ENCODE results near the gene ACAN.

ACAN gene

DNA sequence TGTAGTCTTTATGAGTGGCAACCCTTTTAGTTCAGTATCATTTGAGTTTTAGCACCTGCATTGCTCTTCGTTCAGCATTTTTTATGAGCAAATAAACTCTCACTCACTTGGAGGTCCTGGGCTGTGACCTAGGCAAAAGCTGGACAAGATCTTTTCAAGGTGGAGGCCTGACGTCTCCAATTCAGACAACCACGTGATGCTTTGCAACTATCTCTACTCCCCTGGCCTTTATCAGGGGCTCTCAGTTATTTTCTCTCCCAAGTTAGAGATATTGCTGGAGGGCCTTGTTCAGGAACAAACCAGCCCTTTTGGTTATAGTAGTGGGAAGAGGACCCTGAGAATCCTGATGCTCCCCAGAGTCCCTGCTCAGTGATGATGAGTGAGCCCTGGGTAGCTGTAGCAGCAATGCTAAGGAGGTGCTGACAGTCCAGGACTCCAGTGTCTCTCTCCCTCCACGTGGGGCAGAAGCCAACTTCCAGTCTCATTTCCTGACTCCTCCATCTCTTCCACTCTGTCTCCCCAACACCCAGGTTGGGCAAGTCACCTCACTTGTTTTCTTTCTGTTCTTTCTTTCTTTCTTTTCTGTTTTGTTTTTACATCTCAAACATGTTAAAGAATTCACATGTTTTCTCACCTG is 61.7 kb downstream of the ACAN start:
- DNase-seq, result no peak
- Histone ChIP-seq H3K9me3 (ENCODE audit: control extremely low read depth in 1 of 5, control insufficient read depth in 4 of 5, insufficient read depth in 2 of 5, low read depth in 1 of 5, low read length in 4 of 5) (peaks cover 0 to 4% (median 0%) of the 10 kb centered on the region in 5 experiments), H3K27me3 (replicated peaks in 2 of 5; ENCODE audit: control insufficient read depth in 4 of 5, insufficient read depth in 5 of 5, low read length in 4 of 5) (peaks cover 0 to 10% (median 0%) of the 10 kb centered on the region in 5 experiments), H3K4me1 (ENCODE audit: control extremely low read depth in 1 of 4, control insufficient read depth in 4 of 4, insufficient read depth in 4 of 4, low read length in 3 of 4) (no peaks in the 10 kb centered on the region), H3K4me3 (ENCODE audit: control insufficient read depth in 1 of 7, extremely low read depth in 1 of 7, insufficient read depth in 4 of 7, low read depth in 2 of 7, low read length in 6 of 7) (no peak overlapping the region), H3K27ac (ENCODE audit: insufficient read depth in 1 of 2, low read depth in 1 of 2, low read length in 2 of 2, poor library complexity in 1 of 2, severe bottlenecking in 2 of 2) (no peak overlapping the region), H3K36me3 (ENCODE audit: control insufficient read depth in 4 of 4, insufficient read depth in 4 of 4, low read length in 3 of 4) (no peaks in the 10 kb centered on the region)
- CTCF ChIA-PET, result no interaction called here
- POLR2A ChIA-PET, result no interaction called here
- WGBS (ENCODE audit: insufficient coverage), result 58% methylated on average over 2 of the region's 4 CpGs

DNA sequence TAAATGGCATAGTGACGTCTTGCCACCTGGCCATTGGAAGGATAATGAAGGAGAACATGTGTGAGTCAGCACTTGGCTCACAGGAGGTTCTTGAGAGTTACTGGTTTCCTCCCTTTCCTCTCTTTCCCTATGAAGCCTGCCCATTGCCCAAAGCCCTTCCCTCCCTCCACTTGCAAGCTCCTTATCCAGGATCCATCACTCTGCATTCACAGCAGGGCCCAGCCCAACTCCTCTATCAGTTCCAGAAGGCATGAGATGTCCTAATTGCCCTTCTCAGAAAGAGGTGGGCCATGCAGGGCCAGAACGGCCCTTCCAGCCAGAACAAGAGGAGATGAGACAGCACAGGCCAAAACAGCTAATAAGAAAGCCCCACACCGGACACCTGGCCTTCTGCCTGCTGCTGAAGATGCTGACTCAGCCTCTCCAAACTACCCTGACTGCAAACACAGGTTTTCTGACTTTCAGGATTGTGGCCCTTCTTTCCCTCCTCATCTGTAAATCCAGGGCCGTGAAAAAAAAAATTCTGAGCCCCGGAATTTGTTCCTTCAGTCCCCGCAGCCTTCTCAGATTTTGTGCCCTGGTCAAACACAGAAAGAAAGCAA is 62.4 kb downstream of the ACAN start:
- CTCF ChIA-PET, result interaction anchor here (1.8 kb wide), 1 partner anchor 13 kb away, joined by 4 read pairs; no protein-coding TSS in a partner anchor
- POLR2A ChIA-PET, result interaction anchor here (0.6 kb wide), 1 partner anchor 46 kb away, joined by 4 read pairs; no protein-coding TSS in a partner anchor
- DNase-seq, result no peak
- no peaks in the 10 kb centered on the region for H3K4me1 ChIP-seq (ENCODE audit: control extremely low read depth in 1 of 4, control insufficient read depth in 4 of 4, insufficient read depth in 4 of 4, low read length in 3 of 4)
- no peaks in the 10 kb centered on the region for H3K36me3 ChIP-seq (ENCODE audit: control insufficient read depth in 4 of 4, insufficient read depth in 4 of 4, low read length in 3 of 4)
- WGBS (ENCODE audit: insufficient coverage), result 93% methylated on average over 6 of the region's 6 CpGs
- peaks cover 0 to 4% (median 0%) of the 10 kb centered on the region in 5 experiments for H3K27me3 ChIP-seq (replicated peaks in 2 of 5; ENCODE audit: control insufficient read depth in 4 of 5, insufficient read depth in 5 of 5, low read length in 4 of 5)
- H3K4me3 ChIP-seq (ENCODE audit: control insufficient read depth in 1 of 7, extremely low read depth in 1 of 7, insufficient read depth in 4 of 7, low read depth in 2 of 7, low read length in 6 of 7), result no peak overlapping the region
- no peak overlapping the region for H3K27ac ChIP-seq (ENCODE audit: insufficient read depth in 1 of 2, low read depth in 1 of 2, low read length in 2 of 2, poor library complexity in 1 of 2, severe bottlenecking in 2 of 2)
- peaks cover 0 to 4% (median 0%) of the 10 kb centered on the region in 5 experiments for H3K9me3 ChIP-seq (ENCODE audit: control extremely low read depth in 1 of 5, control insufficient read depth in 4 of 5, insufficient read depth in 2 of 5, low read depth in 1 of 5, low read length in 4 of 5)

DNA sequence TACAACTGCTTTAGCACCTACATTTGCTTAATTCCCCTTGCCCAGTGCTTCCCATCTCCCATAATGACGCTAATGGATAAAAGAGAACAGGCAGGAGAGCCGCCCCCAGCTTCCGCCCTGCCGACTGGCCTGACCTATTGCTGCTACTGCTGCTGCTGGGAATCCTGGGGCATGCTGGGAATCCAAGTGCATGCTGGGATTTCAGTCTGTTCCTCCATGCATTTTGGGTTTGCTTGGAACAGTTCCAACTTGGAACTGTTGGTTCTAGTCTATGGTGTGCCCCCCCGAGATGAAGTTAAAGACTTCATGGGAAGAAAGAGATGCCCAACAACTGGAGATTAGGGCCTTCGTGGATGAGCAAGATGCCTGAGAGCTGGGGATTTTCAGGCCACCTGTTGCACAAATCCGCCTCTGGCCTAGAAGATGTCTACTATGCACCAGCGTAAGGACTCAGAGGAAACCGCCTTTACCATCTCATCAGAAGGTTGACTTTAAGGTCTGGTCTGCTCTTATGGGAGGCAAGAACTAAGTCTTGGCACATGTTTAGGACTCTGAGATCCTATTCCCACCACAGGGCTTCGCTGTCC is 63.2 kb downstream of the ACAN start:
- Histone ChIP-seq H3K9me3 (ENCODE audit: control extremely low read depth in 1 of 5, control insufficient read depth in 4 of 5, insufficient read depth in 2 of 5, low read depth in 1 of 5, low read length in 4 of 5) (peaks cover 0 to 4% (median 0%) of the 10 kb centered on the region in 5 experiments), H3K36me3 (ENCODE audit: control insufficient read depth in 4 of 4, insufficient read depth in 4 of 4, low read length in 3 of 4) (no peaks in the 10 kb centered on the region), H3K27ac (ENCODE audit: insufficient read depth in 1 of 2, low read depth in 1 of 2, low read length in 2 of 2, poor library complexity in 1 of 2, severe bottlenecking in 2 of 2) (no peak overlapping the region), H3K4me1 (ENCODE audit: control extremely low read depth in 1 of 4, control insufficient read depth in 4 of 4, insufficient read depth in 4 of 4, low read length in 3 of 4) (no peaks in the 10 kb centered on the region), H3K4me3 (ENCODE audit: control insufficient read depth in 1 of 7, extremely low read depth in 1 of 7, insufficient read depth in 4 of 7, low read depth in 2 of 7, low read length in 6 of 7) (no peak overlapping the region), H3K27me3 (replicated peaks in 2 of 5; ENCODE audit: control insufficient read depth in 4 of 5, insufficient read depth in 5 of 5, low read length in 4 of 5) (peaks cover 0 to 11% (median 0%) of the 10 kb centered on the region in 5 experiments)
- CTCF ChIA-PET, result interaction anchor here (1.8 kb wide), 1 partner anchor 12 kb away, joined by 4 read pairs; no protein-coding TSS in a partner anchor
- DNase-seq, result no peak
- POLR2A ChIA-PET, result interaction anchor here (0.6 kb wide), 1 partner anchor 47 kb away, joined by 4 read pairs; no protein-coding TSS in a partner anchor
- WGBS (ENCODE audit: insufficient coverage), result 96% methylated on average over 10 of the region's 10 CpGs

DNA sequence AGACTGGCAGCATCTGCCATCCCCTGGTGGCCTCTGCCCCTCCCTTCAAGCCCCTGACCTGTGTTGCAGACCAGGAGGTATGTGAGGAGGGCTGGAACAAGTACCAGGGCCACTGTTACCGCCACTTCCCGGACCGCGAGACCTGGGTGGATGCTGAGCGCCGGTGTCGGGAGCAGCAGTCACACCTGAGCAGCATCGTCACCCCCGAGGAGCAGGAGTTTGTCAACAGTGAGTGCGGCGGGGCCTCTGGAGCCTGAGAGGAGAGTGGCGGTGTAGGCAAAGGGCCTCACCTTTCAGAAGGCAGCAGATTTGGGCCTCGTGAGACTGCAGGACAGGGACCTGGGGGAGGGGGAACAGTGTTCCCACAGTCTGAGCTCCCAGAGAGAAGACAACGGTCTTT is 68.1 kb downstream of the ACAN start:
- no peaks in the 10 kb centered on the region for H3K9me3 ChIP-seq (ENCODE audit: control extremely low read depth in 1 of 5, control insufficient read depth in 4 of 5, insufficient read depth in 2 of 5, low read depth in 1 of 5, low read length in 4 of 5)
- WGBS (ENCODE audit: insufficient coverage), result 89% methylated on average over 14 of the region's 14 CpGs
- no peak overlapping the region for H3K27ac ChIP-seq (ENCODE audit: insufficient read depth in 1 of 2, low read depth in 1 of 2, low read length in 2 of 2, poor library complexity in 1 of 2, severe bottlenecking in 2 of 2)
- H3K4me3 ChIP-seq (ENCODE audit: control insufficient read depth in 1 of 7, extremely low read depth in 1 of 7, insufficient read depth in 4 of 7, low read depth in 2 of 7, low read length in 6 of 7), result no peak overlapping the region
- CTCF ChIA-PET, result interaction anchor here (0.7 to 2.3 kb wide), 5 partner anchors 7 to 250 kb away, joined by 3 to 8 read pairs (median 4); partner anchors contain the start of gene AEN
- no peaks in the 10 kb centered on the region for H3K36me3 ChIP-seq (ENCODE audit: control insufficient read depth in 4 of 4, insufficient read depth in 4 of 4, low read length in 3 of 4)
- DNase-seq, result no peak
- H3K27me3 ChIP-seq (replicated peaks in 2 of 5; ENCODE audit: control insufficient read depth in 4 of 5, insufficient read depth in 5 of 5, low read length in 4 of 5), result peaks cover 0 to 18% (median 5%) of the 10 kb centered on the region in 5 experiments
- no peaks in the 10 kb centered on the region for H3K4me1 ChIP-seq (ENCODE audit: control extremely low read depth in 1 of 4, control insufficient read depth in 4 of 4, insufficient read depth in 4 of 4, low read length in 3 of 4)
- POLR2A ChIA-PET, result no interaction called here

DNA sequence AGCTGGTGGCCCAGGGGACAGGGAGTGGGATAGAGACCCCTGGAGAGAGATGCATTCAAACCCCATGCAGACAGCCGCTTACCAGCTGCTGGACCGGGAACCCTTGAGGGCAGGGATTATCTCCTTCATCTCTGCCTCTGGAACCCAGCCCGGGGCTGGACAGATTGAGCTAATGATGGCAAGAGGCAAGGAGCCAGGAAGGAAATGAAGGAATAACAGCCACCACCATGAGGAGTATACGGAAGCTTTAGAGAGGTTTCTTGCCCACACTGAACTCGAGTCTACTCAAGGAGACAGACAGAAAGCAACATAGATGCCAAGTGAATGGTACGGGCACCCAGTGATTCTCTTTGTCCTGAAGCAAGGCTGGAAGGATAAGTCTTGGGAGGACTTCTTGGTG is 68.9 kb downstream of the ACAN start:
- H3K27ac ChIP-seq (ENCODE audit: insufficient read depth in 1 of 2, low read depth in 1 of 2, low read length in 2 of 2, poor library complexity in 1 of 2, severe bottlenecking in 2 of 2), result no peak overlapping the region
- H3K36me3 ChIP-seq (ENCODE audit: control insufficient read depth in 4 of 4, insufficient read depth in 4 of 4, low read length in 3 of 4), result no peaks in the 10 kb centered on the region
- CTCF ChIA-PET, result interaction anchor here (0.6 to 1.8 kb wide), 4 partner anchors 12 to 234 kb away, joined by 3 to 6 read pairs (median 4); no protein-coding TSS in a partner anchor
- no peak overlapping the region for H3K4me3 ChIP-seq (ENCODE audit: control insufficient read depth in 1 of 7, extremely low read depth in 1 of 7, insufficient read depth in 4 of 7, low read depth in 2 of 7, low read length in 6 of 7)
- H3K4me1 ChIP-seq (ENCODE audit: control extremely low read depth in 1 of 4, control insufficient read depth in 4 of 4, insufficient read depth in 4 of 4, low read length in 3 of 4), result no peaks in the 10 kb centered on the region
- POLR2A ChIA-PET, result no interaction called here
- H3K9me3 ChIP-seq (ENCODE audit: control extremely low read depth in 1 of 5, control insufficient read depth in 4 of 5, insufficient read depth in 2 of 5, low read depth in 1 of 5, low read length in 4 of 5), result no peaks in the 10 kb centered on the region
- peaks cover 0 to 18% (median 5%) of the 10 kb centered on the region in 5 experiments for H3K27me3 ChIP-seq (replicated peaks in 2 of 5; ENCODE audit: control insufficient read depth in 4 of 5, insufficient read depth in 5 of 5, low read length in 4 of 5)
- no peak for DNase-seq
- WGBS (ENCODE audit: insufficient coverage), result 88% methylated on average over 5 of the region's 6 CpGs

DNA sequence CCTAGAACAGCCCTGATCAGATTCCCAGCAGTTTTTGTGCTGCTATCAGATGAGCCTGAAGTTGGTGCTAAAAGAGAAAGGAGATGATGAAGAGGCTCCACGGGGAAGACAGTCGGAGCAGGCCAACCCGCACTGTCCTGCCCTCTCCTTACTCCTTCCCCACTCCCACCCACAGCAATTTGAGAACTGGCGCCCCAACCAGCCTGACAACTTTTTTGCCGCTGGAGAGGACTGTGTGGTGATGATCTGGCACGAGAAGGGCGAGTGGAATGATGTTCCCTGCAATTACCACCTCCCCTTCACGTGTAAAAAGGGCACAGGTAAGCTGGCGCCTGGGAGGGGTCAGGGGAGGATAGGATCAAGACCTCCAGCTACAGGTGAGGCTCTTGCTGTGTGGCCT is 69.5 kb downstream of the ACAN start:
- peaks cover 0 to 18% (median 5%) of the 10 kb centered on the region in 5 experiments for H3K27me3 ChIP-seq (replicated peaks in 2 of 5; ENCODE audit: control insufficient read depth in 4 of 5, insufficient read depth in 5 of 5, low read length in 4 of 5)
- no peaks in the 10 kb centered on the region for H3K4me1 ChIP-seq (ENCODE audit: control extremely low read depth in 1 of 4, control insufficient read depth in 4 of 4, insufficient read depth in 4 of 4, low read length in 3 of 4)
- no peak for DNase-seq
- ChIA-PET CTCF (interaction anchor here (0.7 to 1.8 kb wide), 2 partner anchors 11 to 234 kb away, joined by 3 to 6 read pairs; no protein-coding TSS in a partner anchor), POLR2A (no interaction called here)
- 88% methylated on average over 4 of the region's 9 CpGs for WGBS (ENCODE audit: insufficient coverage)
- H3K27ac ChIP-seq (ENCODE audit: insufficient read depth in 1 of 2, low read depth in 1 of 2, low read length in 2 of 2, poor library complexity in 1 of 2, severe bottlenecking in 2 of 2), result no peak overlapping the region
- H3K36me3 ChIP-seq (ENCODE audit: control insufficient read depth in 4 of 4, insufficient read depth in 4 of 4, low read length in 3 of 4), result no peaks in the 10 kb centered on the region
- H3K4me3 ChIP-seq (ENCODE audit: control insufficient read depth in 1 of 7, extremely low read depth in 1 of 7, insufficient read depth in 4 of 7, low read depth in 2 of 7, low read length in 6 of 7), result no peak overlapping the region
- no peaks in the 10 kb centered on the region for H3K9me3 ChIP-seq (ENCODE audit: control extremely low read depth in 1 of 5, control insufficient read depth in 4 of 5, insufficient read depth in 2 of 5, low read depth in 1 of 5, low read length in 4 of 5)

DNA sequence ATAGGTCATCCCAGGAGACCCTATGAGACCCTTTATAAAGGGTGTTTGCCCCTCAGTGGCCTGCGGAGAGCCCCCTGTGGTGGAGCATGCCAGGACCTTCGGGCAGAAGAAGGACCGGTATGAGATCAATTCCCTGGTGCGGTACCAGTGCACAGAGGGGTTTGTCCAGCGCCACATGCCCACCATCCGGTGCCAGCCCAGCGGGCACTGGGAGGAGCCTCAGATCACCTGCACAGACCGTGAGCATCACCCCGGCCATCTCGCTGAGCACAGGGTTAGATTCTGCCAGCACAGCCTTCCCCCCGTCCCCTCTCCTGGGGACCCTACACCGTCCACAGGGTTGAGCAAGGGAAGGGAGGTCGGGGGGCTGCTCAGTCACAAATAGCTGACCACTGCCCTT is 70.5 kb downstream of the ACAN start:
- no peak for DNase-seq
- WGBS (ENCODE audit: insufficient coverage), result 97% methylated on average over 13 of the region's 13 CpGs
- POLR2A ChIA-PET, result no interaction called here
- Histone ChIP-seq H3K36me3 (ENCODE audit: control insufficient read depth in 4 of 4, insufficient read depth in 4 of 4, low read length in 3 of 4) (peaks cover 0 to 2% (median 0%) of the 10 kb centered on the region in 4 experiments), H3K9me3 (ENCODE audit: control extremely low read depth in 1 of 5, control insufficient read depth in 4 of 5, insufficient read depth in 2 of 5, low read depth in 1 of 5, low read length in 4 of 5) (no peaks in the 10 kb centered on the region), H3K4me3 (ENCODE audit: control insufficient read depth in 1 of 7, extremely low read depth in 1 of 7, insufficient read depth in 4 of 7, low read depth in 2 of 7, low read length in 6 of 7) (no peak overlapping the region), H3K4me1 (ENCODE audit: control extremely low read depth in 1 of 4, control insufficient read depth in 4 of 4, insufficient read depth in 4 of 4, low read length in 3 of 4) (no peaks in the 10 kb centered on the region), H3K27me3 (replicated peaks in 2 of 5; ENCODE audit: control insufficient read depth in 4 of 5, insufficient read depth in 5 of 5, low read length in 4 of 5) (peaks cover 0 to 14% (median 4%) of the 10 kb centered on the region in 5 experiments), H3K27ac (ENCODE audit: insufficient read depth in 1 of 2, low read depth in 1 of 2, low read length in 2 of 2, poor library complexity in 1 of 2, severe bottlenecking in 2 of 2) (no peak overlapping the region)
- CTCF ChIA-PET, result interaction anchor here (1.2 kb wide), 1 partner anchor 249 kb away, joined by 3 read pairs; no protein-coding TSS in a partner anchor

Measured in common myeloid progenitor, CD34-positive (primary cell).